Activated naive CD4-positive, alpha-beta T cell treated with Interleukin-2 at 50 U/mL for 16 hours (primary cell): ENCODE data around the gene LANCL3.
"Not testable (repeated sequence)": the region's sequence is repeated elsewhere in the genome, so short reads cannot be mapped to it uniquely, and the experiment has no call there.

ENCODE experiments used
- DNase-seq: peaks from one replicate; pipeline ENCODE4 v3.0.0-alpha.2; 2020

The LANCL3 gene

GRCh38 chrX:37571426-37572107 lies at the start of gene LANCL3:
Gene LANCL3, plus strand, starts transcription at chrX:37571661. Its CDS starts 210 bp downstream, at chrX:37571871.
- DNase-seq: not testable (repeated sequence)

- DNase-seq: not testable (repeated sequence)
These were observed 47.8 kb upstream of the LANCL3 start for GRCh38 chrX:37523673-37524072.

- no peak for DNase-seq
These were observed 29.5 kb upstream of the LANCL3 start for GRCh38 chrX:37541991-37542390.

DNA sequence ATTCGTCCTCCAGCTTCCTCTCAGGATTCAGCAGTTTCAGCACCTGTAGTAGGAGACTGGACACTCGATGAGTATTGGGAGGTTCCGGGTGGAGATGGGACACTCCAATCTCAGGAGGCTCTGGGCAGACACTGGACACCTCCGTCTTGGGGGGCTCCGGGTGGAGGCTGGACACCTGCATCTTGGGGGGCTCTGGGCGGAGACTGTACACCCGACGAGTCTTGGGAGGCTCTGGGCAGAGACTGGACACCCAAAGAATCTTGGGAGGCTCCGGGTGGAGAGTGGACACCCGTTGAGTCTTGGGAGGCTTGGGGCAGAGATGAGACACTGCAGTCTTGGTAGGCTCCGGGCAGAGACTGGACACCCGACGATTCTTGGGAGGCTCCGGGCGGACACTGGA lies 28.7 kb upstream of the LANCL3 start:
- DNase-seq: no peak

- DNase-seq: no peak
These were observed 28.1 kb upstream of the LANCL3 start for GRCh38 chrX:37543324-37543723.

GRCh38 chrX:37544531-37544930 lies 26.9 kb upstream of the LANCL3 start:
- DNase-seq: not testable (repeated sequence)

DNA sequence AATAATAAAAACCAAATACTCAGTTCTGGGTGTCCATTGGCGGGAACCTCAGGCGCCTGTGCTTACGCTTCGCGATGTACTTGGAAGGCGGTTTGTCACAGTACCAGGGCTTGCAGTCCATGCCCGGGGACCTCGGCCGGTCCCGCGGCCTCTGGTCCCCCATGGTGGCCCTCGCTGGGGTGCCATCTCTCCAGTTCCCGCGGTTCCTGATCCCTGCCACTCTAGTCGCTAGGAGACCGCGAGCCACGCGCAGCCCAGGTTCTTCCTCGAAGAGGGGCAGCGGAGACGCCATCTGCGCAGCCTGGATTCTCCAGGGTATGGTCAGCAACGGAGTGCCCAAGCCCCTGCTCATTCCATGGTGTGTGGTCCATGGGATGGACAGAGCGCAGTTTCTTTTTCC lies 26.4 kb upstream of the LANCL3 start:
- DNase-seq: no peak

GRCh38 chrX:37549619-37550018 lies 21.8 kb upstream of the LANCL3 start:
- not testable (repeated sequence) for DNase-seq

GRCh38 chrX:37553476-37553875 lies 18.0 kb upstream of the LANCL3 start:
- no peak for DNase-seq

DNA sequence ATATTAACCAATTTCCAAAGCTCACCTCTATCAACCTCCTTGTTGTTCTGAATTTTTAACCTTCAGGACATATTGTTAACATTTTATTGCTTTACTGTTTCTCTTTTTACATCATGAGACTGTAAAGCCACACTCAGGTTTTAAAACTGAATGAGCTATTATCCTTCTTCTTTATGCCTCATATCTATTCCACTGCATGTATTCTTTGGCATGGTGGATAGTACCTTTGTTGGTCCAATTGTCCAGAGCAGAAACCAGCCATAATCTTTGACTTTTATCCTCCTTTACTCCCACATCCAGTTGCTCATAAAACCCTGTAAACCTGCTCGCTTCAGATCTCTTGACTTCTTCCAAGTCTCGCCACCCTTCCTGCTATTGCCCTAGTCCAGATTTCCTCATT lies 6.2 kb upstream of the LANCL3 start:
- DNase-seq: not testable (repeated sequence)

GRCh38 chrX:37570349-37570748 lies 1.1 kb upstream of the LANCL3 start:
- not testable (repeated sequence) for DNase-seq

GRCh38 chrX:37572108-37572587 lies 687 bp downstream of the LANCL3 start:
- DNase-seq: not testable (repeated sequence)

GRCh38 chrX:37573121-37573520 lies 1.7 kb downstream of the LANCL3 start:
- not testable (repeated sequence) for DNase-seq

GRCh38 chrX:37578045-37578444 lies 6.6 kb downstream of the LANCL3 start:
- DNase-seq: no peak

DNA sequence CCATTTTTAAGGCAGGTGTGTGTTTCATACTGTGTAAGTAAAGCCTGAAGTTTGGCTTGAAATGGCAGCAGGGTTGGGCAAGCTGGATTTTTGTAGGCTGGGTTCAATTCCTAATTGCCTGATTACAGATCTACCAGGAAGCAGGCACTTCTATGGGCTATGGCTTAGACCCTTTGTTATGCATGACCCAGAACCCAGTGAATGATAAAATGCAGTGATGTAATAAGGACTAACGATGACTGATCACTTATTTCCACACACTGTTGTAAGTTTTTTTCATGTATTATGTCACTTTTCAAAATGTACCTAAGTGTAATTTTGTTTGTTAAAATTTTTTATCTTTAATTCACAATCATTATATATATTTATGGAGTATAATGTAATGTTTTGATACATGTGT lies 8.6 kb downstream of the LANCL3 start:
- no peak for DNase-seq

GRCh38 chrX:37587337-37587736 lies 15.9 kb downstream of the LANCL3 start:
- DNase-seq: not testable (repeated sequence)

DNA sequence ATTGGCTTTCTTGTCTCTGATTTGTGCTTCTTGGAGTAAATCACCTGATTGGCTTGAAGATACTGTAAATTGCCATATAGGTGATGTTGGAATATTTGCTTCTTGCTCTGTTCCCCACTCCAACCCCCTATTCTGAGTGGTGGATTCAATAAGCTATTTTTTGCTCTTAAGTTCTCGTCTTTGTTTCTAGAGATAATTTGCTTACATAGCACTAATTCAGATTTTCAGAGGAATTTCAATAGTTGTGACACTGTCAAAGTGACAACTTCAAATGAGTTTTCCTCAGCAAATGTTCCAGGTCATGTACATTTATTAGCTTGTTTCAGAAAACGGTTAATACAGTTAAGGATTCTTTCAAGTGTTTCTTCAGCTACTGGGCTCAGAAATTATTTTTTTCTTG lies 18.6 kb downstream of the LANCL3 start:
- no peak for DNase-seq

DNA sequence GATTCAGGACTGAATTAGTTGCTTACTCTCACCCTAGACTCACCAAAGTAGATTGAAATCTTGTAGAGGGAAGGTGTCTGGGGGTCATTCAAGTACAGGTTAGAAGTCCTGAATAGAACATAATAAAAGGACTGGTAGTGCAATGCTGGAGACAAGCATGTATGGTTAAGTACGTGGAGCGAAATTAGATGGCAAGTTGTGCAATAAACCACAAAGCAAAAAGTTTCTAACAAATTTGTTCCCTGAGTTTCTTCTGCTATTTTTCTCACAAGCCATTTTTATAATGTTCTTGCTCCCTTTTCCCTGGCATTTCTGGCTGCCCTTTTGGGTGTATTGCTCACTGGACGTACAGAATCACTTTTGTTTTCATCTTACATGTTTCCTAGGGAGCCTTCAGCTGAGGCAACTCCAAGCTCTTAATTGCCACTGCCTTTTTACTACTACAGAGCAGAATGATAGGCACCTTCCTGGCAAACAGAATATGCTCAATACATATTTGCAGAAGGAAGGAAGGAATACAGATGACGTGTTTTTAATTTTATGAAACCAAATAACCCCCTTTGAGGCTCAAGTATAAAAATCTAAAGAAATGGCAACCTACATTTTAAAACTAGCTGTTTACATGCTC lies 23.4 kb downstream of the LANCL3 start:
- DNase-seq: no peak

GRCh38 chrX:37599729-37600128 lies 28.3 kb downstream of the LANCL3 start:
- DNase-seq: no peak

GRCh38 chrX:37603938-37604409 lies 32.5 kb downstream of the LANCL3 start:
- no peak for DNase-seq

GRCh38 chrX:37607243-37607642 lies 35.8 kb downstream of the LANCL3 start:
- DNase-seq: no peak

- DNase-seq: no peak
These were observed 36.7 kb downstream of the LANCL3 start for GRCh38 chrX:37608156-37608555.

- no peak for DNase-seq
These were observed 38.3 kb downstream of the LANCL3 start for GRCh38 chrX:37609727-37610126.

GRCh38 chrX:37613933-37614332 lies 42.5 kb downstream of the LANCL3 start:
- DNase-seq: no peak
